H1 (cell line): ENCODE measurements around the gene KCNC4. TPM values are rescaled to one million over a fixed set of nuclear protein-coding genes. Genes with fewer than 3 reads are reported as not detected.

Experiments used
- CTCF ChIA-PET: fragments of 300-600 bp; sonication (Branson Sonifier 250); formaldehyde crosslinking; loops from one replicate; lab custom pipeline; 2021; ENCODE audit not compliant: partially characterized antibody; lab: Charles Lee
- POLR2A ChIA-PET: fragments of 300-600 bp; sonication (Branson Sonifier 250); formaldehyde crosslinking; loops from one replicate; lab custom pipeline; 2021; ENCODE audit warnings: inconsistent platforms; ENCODE audit not compliant: partially characterized antibody; lab: Charles Lee
- DNase-seq, 2 experiments: peaks; one replicate each; pipeline versions ENCODE4 v3.0.0 to v3.0.0-alpha.2; 2010 to 2022; ENCODE audit warnings: low spot score in 2 of 2, low read depth in 1 of 2, mixed read lengths in 1 of 2
- FAIRE-seq: peaks from 2 replicates; lab custom pipeline; 2011; peaks lifted over from hg19 to GRCh38; lab: Jason Lieb, UNC
- H2AFZ ChIP-seq: 2 replicates; pipeline ENCODE4 v1.8.1; 2012; ENCODE audit warnings: low read length, inconsistent platforms
- H2AK5ac ChIP-seq: 2 replicates; pipeline ENCODE4 v1.6.1; 2013; ENCODE audit warnings: low read depth, low read length
- H2BK120ac ChIP-seq: replicated peaks from 2 replicates; pipeline ENCODE3; 2013; ENCODE audit warnings: low read depth, low read length, inconsistent platforms
- H2BK12ac ChIP-seq: 2 replicates; pipeline ENCODE4 v1.6.1; 2013; ENCODE audit warnings: low read depth, low read length
- H2BK15ac ChIP-seq: 2 replicates; pipeline ENCODE4 v1.6.1; 2013; ENCODE audit warnings: low read length
- H2BK20ac ChIP-seq: 2 replicates; pipeline ENCODE4 v1.6.1; 2013; ENCODE audit warnings: low read length
- H2BK5ac ChIP-seq: 2 replicates; pipeline ENCODE4 v1.6.1; 2013; ENCODE audit warnings: low read depth, low read length
- H3K14ac ChIP-seq: 2 replicates; pipeline ENCODE4 v1.6.1; 2013; ENCODE audit warnings: inconsistent platforms; ENCODE audit not compliant: insufficient read length
- H3K18ac ChIP-seq: 2 replicates; pipeline ENCODE4 v1.6.1; 2013; ENCODE audit warnings: low read length; ENCODE audit errors: extremely low read depth
- H3K23ac ChIP-seq: 2 replicates; pipeline ENCODE4 v1.6.1; 2013; ENCODE audit warnings: inconsistent platforms; ENCODE audit not compliant: insufficient read length
- H3K23me2 ChIP-seq: 2 replicates; pipeline ENCODE4 v1.6.1; 2013; ENCODE audit warnings: low read depth, low read length
- H3K27ac ChIP-seq: 2 replicates; pipeline ENCODE4 v1.6.1; 2011; ENCODE audit warnings: low read depth, low read length, inconsistent platforms
- H3K27me3 ChIP-seq, 4 experiments: replicated peaks in 1 of 4; 1 replicate in 1 of 4; 2 replicates in 3 of 4; pipeline versions ENCODE4 v1.6.1 to v1.8.1; 2011 to 2013; ENCODE audit warnings: low read length in 3 of 4, mild to moderate bottlenecking in 3 of 4, inconsistent platforms in 2 of 4, mixed read lengths in 2 of 4, moderate library complexity in 1 of 4; ENCODE audit not compliant: control insufficient read depth in 3 of 4, insufficient read depth in 3 of 4; ENCODE audit errors: extremely low read depth in 1 of 4
- H3K36me3 ChIP-seq, 4 experiments: 2 replicates each; pipeline versions ENCODE4 v1.6.1 to v1.8.1; 2011 to 2013; ENCODE audit warnings: mild to moderate bottlenecking in 4 of 4, low read length in 3 of 4, moderate library complexity in 2 of 4, control low read depth in 1 of 4, inconsistent platforms in 1 of 4; ENCODE audit not compliant: insufficient read depth in 4 of 4, control insufficient read depth in 2 of 4
- H3K4ac ChIP-seq: replicated peaks from 2 replicates; pipeline ENCODE3; 2013; ENCODE audit warnings: low read length, low read depth, mixed read lengths, inconsistent platforms; ENCODE audit not compliant: insufficient read length
- H3K4me1 ChIP-seq, 4 experiments: replicated peaks in 1 of 4; 1 replicate in 1 of 4; 2 replicates in 3 of 4; pipeline versions ENCODE4 v1.6.1 to v1.8.1; 2011 to 2013; ENCODE audit warnings: low read length in 3 of 4, inconsistent platforms in 2 of 4, mixed read lengths in 1 of 4; ENCODE audit not compliant: insufficient read depth in 4 of 4, control insufficient read depth in 3 of 4
- H3K4me2 ChIP-seq, 2 experiments: 2 replicates each; pipeline versions ENCODE4 v1.6.1 to v1.8.1; 2011 to 2013; ENCODE audit warnings: low read depth in 2 of 2, low read length in 2 of 2, control low read depth in 1 of 2, inconsistent platforms in 1 of 2, mild to moderate bottlenecking in 1 of 2; ENCODE audit not compliant: insufficient read depth in 1 of 2
- H3K4me3 ChIP-seq, 4 experiments: fragments of 200-600, 300-600 bp in 1 of 4; sonication (generic), shearing (Covaris generic), sonication (Bioruptor Twin) in 1 of 4; 2 replicates each; pipeline versions ENCODE4 v1.5.1 to v1.8.1; 2011 to 2016; ENCODE audit warnings: low read length in 4 of 4, low read depth in 3 of 4, control low read depth in 2 of 4, inconsistent platforms in 2 of 4, mild to moderate bottlenecking in 2 of 4, mixed read lengths in 1 of 4, moderate library complexity in 1 of 4; ENCODE audit not compliant: insufficient read depth in 2 of 4; ENCODE audit errors: extremely low read depth in 1 of 4
- H3K56ac ChIP-seq: replicated peaks from 2 replicates; pipeline ENCODE3; 2013; ENCODE audit warnings: low read depth, mild to moderate bottlenecking, mixed read lengths, low read length, inconsistent platforms; ENCODE audit not compliant: insufficient read length
- H3K79me1 ChIP-seq: 2 replicates; pipeline ENCODE4 v1.6.1; 2013; ENCODE audit warnings: low read depth, low read length, control low read depth
- H3K79me2 ChIP-seq, 2 experiments: 2 replicates each; pipeline versions ENCODE4 v1.6.1 to v1.8.1; 2012 to 2013; ENCODE audit warnings: low read length in 2 of 2, mild to moderate bottlenecking in 2 of 2, inconsistent platforms in 1 of 2; ENCODE audit not compliant: insufficient read depth in 2 of 2, control insufficient read depth in 1 of 2
- H3K9ac ChIP-seq, 4 experiments: replicated peaks in 1 of 4; 1 replicate in 1 of 4; 2 replicates in 3 of 4; pipeline versions ENCODE4 v1.6.1 to v1.8.1; 2011 to 2013; ENCODE audit warnings: low read depth in 3 of 4, low read length in 3 of 4, control low read depth in 2 of 4, mild to moderate bottlenecking in 2 of 4, moderate library complexity in 2 of 4, inconsistent platforms in 1 of 4; ENCODE audit errors: extremely low read depth in 1 of 4
- H3K9me3 ChIP-seq, 2 experiments: 2 replicates each; pipeline versions ENCODE4 v1.6.1 to v1.8.1; 2012 to 2013; ENCODE audit warnings: mild to moderate bottlenecking in 2 of 2, moderate library complexity in 2 of 2, control low read depth in 1 of 2, inconsistent platforms in 1 of 2, low read depth in 1 of 2, low read length in 1 of 2, mixed read lengths in 1 of 2; ENCODE audit not compliant: insufficient read depth in 2 of 2
- H4K20me1 ChIP-seq, 2 experiments: replicated peaks in 1 of 2; 2 replicates each; pipeline versions ENCODE3 to v1.8.1; 2011 to 2013; ENCODE audit warnings: inconsistent platforms in 2 of 2, low read length in 2 of 2, mild to moderate bottlenecking in 1 of 2; ENCODE audit not compliant: insufficient read depth in 2 of 2, control insufficient read depth in 1 of 2
- H4K5ac ChIP-seq: 2 replicates; pipeline ENCODE4 v1.6.1; 2013; ENCODE audit warnings: low read length, low read depth, mixed read lengths, inconsistent platforms; ENCODE audit not compliant: insufficient read length
- H4K8ac ChIP-seq: 2 replicates; pipeline ENCODE4 v1.8.0; 2013; ENCODE audit warnings: mild to moderate bottlenecking, moderate library complexity, low read length, inconsistent platforms; ENCODE audit not compliant: insufficient read depth; ENCODE audit errors: extremely low read depth
- H4K91ac ChIP-seq: replicated peaks from 2 replicates; pipeline ENCODE3; 2013; ENCODE audit warnings: low read length, mixed read lengths, inconsistent platforms; ENCODE audit not compliant: insufficient read length
- CBX8 ChIP-seq: fragments of 300-800, 300-1000 bp; sonication (generic); IDR thresholded peaks from 2 replicates; pipeline ENCODE4 v1.7.1; 2016; ENCODE audit warnings: low read depth, low read length, borderline replicate concordance
- FOSL1 ChIP-seq: IDR thresholded peaks from 2 replicates; pipeline ENCODE4 v1.6.1; 2011; ENCODE audit warnings: mild to moderate bottlenecking, low read depth, low read length, moderate library complexity; ENCODE audit not compliant: insufficient read depth
- GABPA ChIP-seq: IDR thresholded peaks from 2 replicates; pipeline ENCODE4 v1.6.1; 2011; ENCODE audit warnings: mild to moderate bottlenecking, low read length, moderate library complexity, borderline replicate concordance; ENCODE audit not compliant: insufficient read depth
- KDM5A ChIP-seq: fragments of 200-600 bp; IDR thresholded peaks from 2 replicates; pipeline ENCODE4 v1.7.1; 2012; ENCODE audit warnings: mild to moderate bottlenecking, low read length, inconsistent platforms, mixed read lengths
- NANOG ChIP-seq: IDR thresholded peaks from 2 replicates; pipeline ENCODE4 v1.6.1; 2011; ENCODE audit warnings: low read length, low read depth, mild to moderate bottlenecking, inconsistent platforms; ENCODE audit not compliant: insufficient read depth, poor library complexity, severe bottlenecking
- PHF8 ChIP-seq: fragments of 200-600 bp; sonication (generic); conservative IDR thresholded peaks from 2 replicates; pipeline ENCODE4 v1.7.1; 2012; ENCODE audit warnings: low read depth, mild to moderate bottlenecking, inconsistent platforms, low read length, moderate library complexity
- POLR2A ChIP-seq, 2 experiments: IDR thresholded peaks; 1 replicate in 1 of 2; 2 replicates in 1 of 2; pipeline ENCODE4 v1.6.1; 2011; ENCODE audit warnings: low read depth in 2 of 2, low read length in 2 of 2, mild to moderate bottlenecking in 2 of 2; ENCODE audit errors: control extremely low read depth in 1 of 2
- POLR2AphosphoS5 ChIP-seq: IDR thresholded peaks from 2 replicates; pipeline ENCODE4 v1.6.1; 2011; ENCODE audit warnings: low read depth, low read length
- RFX5 ChIP-seq: IDR thresholded peaks from 2 replicates; pipeline ENCODE4 v1.6.1; 2011; ENCODE audit warnings: low read depth, low read length, improper control_type of control experiment, borderline replicate concordance
- SIN3A ChIP-seq, 2 experiments: IDR thresholded peaks in 1 of 2; conservative IDR thresholded peaks in 1 of 2; 2 replicates each; pipeline ENCODE4 v1.6.1; 2011 to 2012; ENCODE audit warnings: low read length in 2 of 2, improper control_type of control experiment in 1 of 2, low read depth in 1 of 2, mild to moderate bottlenecking in 1 of 2
- SRF ChIP-seq: IDR thresholded peaks from 2 replicates; pipeline ENCODE4 v1.6.1; 2011; ENCODE audit warnings: mild to moderate bottlenecking, low read depth, low read length, moderate library complexity
- SUZ12 ChIP-seq: fragments of 200-600 bp; sonication (generic); IDR thresholded peaks from 2 replicates; pipeline ENCODE4 v1.6.1; 2012; ENCODE audit warnings: mild to moderate bottlenecking, inconsistent platforms, low read length, moderate library complexity, mixed read lengths
- TEAD4 ChIP-seq: IDR thresholded peaks from 2 replicates; pipeline ENCODE4 v1.6.1; 2012; ENCODE audit warnings: low read depth, low read length, inconsistent platforms, mixed read lengths
- WGBS, 2 experiments: shearing (Covaris generic) in 1 of 2; methylation state at CpG; one replicate each; pipeline versions ENCODE4 v1.1.6 to v1.1.7; 2013 to 2015; ENCODE audit warnings: low lambda C conversion rate in 2 of 2, mixed read lengths in 2 of 2, inconsistent platforms in 1 of 2, low coverage in 1 of 2, missing lambda C conversion rate in 1 of 2; ENCODE audit not compliant: insufficient replicate concordance in 2 of 2, insufficient coverage in 1 of 2, insufficient read length in 1 of 2; ENCODE audit errors: extremely low coverage in 1 of 2, missing lambda C conversion rate in 1 of 2; 5-methylcytosine and 5-hydroxymethylcytosine counted together
- polyA plus RNA-seq, 7 experiments: library from polyadenylated mRNA; depleted of rRNA in 3 of 7; stranded (reverse) in 5 of 7; unstranded in 2 of 7; fragments of >200 nt in 5 of 7; fragments of 200-250 nt in 2 of 7; gene quantifications; 1 replicate in 5 of 7; 2 replicates in 1 of 7; 4 replicates in 1 of 7; pipeline versions ENCODE4 v1.2.1 to v1.2.3, GENCODE V29; 2011 to 2013; ENCODE audit warnings: missing spikeins in 2 of 7, mixed read lengths in 2 of 7
- total RNA-seq: library from RNA; stranded (reverse); fragmentation: NEBNext Ultra II Directional; extraction: Animal tissue kit (Norgen Biotek cat#: 25700); gene quantifications from 2 replicates; pipeline ENCODE4 v1.2.1, GENCODE V29; 2021
- TF ChIP-seq, protein P1 (sequence below): IDR thresholded peaks from 2 replicates; pipeline ENCODE4 v1.6.1; 2012; ENCODE audit warnings: inconsistent platforms

KCNC4 gene
- total and polyA plus RNA-seq, 2 of the 8 experiments (the other 6 are each of a cell fraction or from before 2014, with no cell fraction given) = 8.1 to 11.2 TPM

DNA sequence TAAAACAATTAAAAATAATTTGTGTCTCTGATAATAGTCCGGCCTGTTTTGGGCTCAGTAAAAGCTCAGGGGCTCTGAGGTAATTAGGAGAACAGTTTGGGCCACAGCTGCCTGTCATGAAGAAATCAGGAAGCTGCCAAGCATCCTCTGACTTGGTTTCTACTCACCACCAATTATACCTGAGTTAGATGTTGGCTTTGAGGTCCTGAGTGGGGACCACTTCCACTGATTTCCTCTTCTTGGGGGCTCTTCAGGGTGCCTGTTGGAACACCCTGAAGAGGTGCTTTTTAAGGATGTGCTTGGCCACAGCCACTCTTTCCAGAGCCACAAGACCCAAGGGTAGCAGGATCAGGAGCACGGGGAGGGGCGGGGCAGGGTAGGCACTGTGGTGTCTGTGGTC lies 48.9 kb upstream of the KCNC4 start:
- no peak overlapping the region for H3K18ac ChIP-seq
- H2BK12ac ChIP-seq = no peak overlapping the region
- DNase-seq (no peak), FAIRE-seq (no peak)
- no peak overlapping the region for H3K56ac ChIP-seq
- peaks cover 0 to under 1% (median 0%) of the 10 kb centered on the region in 4 experiments; a peak in 1 of 7 replicates for H3K27me3 ChIP-seq
- no peaks in the 10 kb centered on the region; a peak in 1 of 7 replicates for H3K4me1 ChIP-seq
- no peak overlapping the region for H2AFZ ChIP-seq
- no peak overlapping the region for H2BK5ac ChIP-seq
- H2BK15ac ChIP-seq = no peak overlapping the region
- peaks cover 2 to 5% of the 10 kb centered on the region in 2 experiments for H4K20me1 ChIP-seq
- H3K4me2 ChIP-seq = no peak overlapping the region
- H3K23ac ChIP-seq = no peak overlapping the region
- no peak overlapping the region for H3K14ac ChIP-seq
- ChIA-PET POLR2A (interaction anchor here (0.9 to 1.6 kb wide), 2 partner anchors 10 to 17 kb away, joined by 3 to 4 read pairs; no protein-coding TSS in a partner anchor), CTCF (interaction anchor here (1.2 to 4.6 kb wide), 5 partner anchors 10 to 300 kb away, joined by 3 to 20 read pairs (median 5); partner anchors contain the start of gene SLC6A17)
- no peaks in the 10 kb centered on the region for H3K36me3 ChIP-seq
- no peak overlapping the region for H3K4ac ChIP-seq
- H3K9me3 ChIP-seq = no peaks in the 10 kb centered on the region
- H3K79me1 ChIP-seq = no peaks in the 10 kb centered on the region
- H4K5ac ChIP-seq = no peak overlapping the region
- H3K79me2 ChIP-seq = no peaks in the 10 kb centered on the region
- H3K27ac ChIP-seq = no peak overlapping the region
- H4K8ac ChIP-seq = no peak overlapping the region
- no peak overlapping the region for H2AK5ac ChIP-seq
- no peak overlapping the region for H3K9ac ChIP-seq
- WGBS, 2 experiments = 92% methylated on average over 3 of the region's 3 CpGs; no CpG with 5 or more reads in 1 of the 2 experiments
- H2BK20ac ChIP-seq = no peak overlapping the region
- H4K91ac ChIP-seq = no peak overlapping the region
- no peak overlapping the region for H2BK120ac ChIP-seq
- H3K23me2 ChIP-seq = no peaks in the 10 kb centered on the region
- no peak overlapping the region for H3K4me3 ChIP-seq
- TF ChIP-seq KDM5A (no peak), POLR2A (IDR thresholded peaks at IDR 0.05; ENCODE audit: control extremely low read depth in 1 of 2, low read depth in 2 of 2, low read length in 2 of 2) (no peak), NANOG (no peak), SIN3A (conservative IDR thresholded peaks at IDR 0.05 in 1 of 2, IDR thresholded peaks at IDR 0.05 in 1 of 2; ENCODE audit: low read depth in 1 of 2, low read length in 2 of 2) (no peak), GABPA (no peak), POLR2AphosphoS5 (no peak), TEAD4 (no peak), CBX8 (no peak), PHF8 (no peak), FOSL1 (no peak), SUZ12 (no peak), RFX5 (no peak), SRF (no peak)
- TF ChIP-seq, protein P1, sequence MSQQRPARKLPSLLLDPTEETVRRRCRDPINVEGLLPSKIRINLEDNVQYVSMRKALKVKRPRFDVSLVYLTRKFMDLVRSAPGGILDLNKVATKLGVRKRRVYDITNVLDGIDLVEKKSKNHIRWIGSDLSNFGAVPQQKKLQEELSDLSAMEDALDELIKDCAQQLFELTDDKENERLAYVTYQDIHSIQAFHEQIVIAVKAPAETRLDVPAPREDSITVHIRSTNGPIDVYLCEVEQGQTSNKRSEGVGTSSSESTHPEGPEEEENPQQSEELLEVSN = no peak
